HepG2 (cell line): ENCODE data around the gene PHIP. TPM values are rescaled to one million over a fixed set of nuclear protein-coding genes. Genes with fewer than 3 reads are reported as not detected.

Experiments
- BCL3 ChIP-seq: sonication (generic); formaldehyde crosslinking; IDR thresholded peaks from 2 replicates; pipeline ENCODE4 v1.5.1; 2020; ENCODE audit warnings: mild to moderate bottlenecking, missing genetic modification reagents, moderate library complexity
- ELK4 ChIP-seq: sonication (generic); formaldehyde crosslinking; IDR thresholded peaks from 2 replicates; pipeline ENCODE4 v1.9.0; 2021; ENCODE audit warnings: missing genetic modification reagents, borderline replicate concordance
- JUND ChIP-seq: sonication (generic); formaldehyde crosslinking; IDR thresholded peaks from 2 replicates; pipeline ENCODE4 v1.8.0; 2022; ENCODE audit warnings: mild to moderate bottlenecking, missing genetic modification reagents
- MLXIP ChIP-seq: sonication (generic); formaldehyde crosslinking; IDR thresholded peaks from 2 replicates; pipeline ENCODE4 v1.9.0; 2021; ENCODE audit warnings: missing genetic modification reagents, borderline replicate concordance
- SOX6 ChIP-seq, 2 experiments: fragments of 450-650 bp in 1 of 2; sonication (generic) in 1 of 2; formaldehyde crosslinking in 1 of 2; IDR thresholded peaks; 2 replicates each; pipeline versions ENCODE4 v1.4.0 to v1.6.1; 2017 to 2020; ENCODE audit warnings: antibody characterized with exemption in 1 of 2, mild to moderate bottlenecking in 1 of 2, missing genetic modification reagents in 1 of 2
- TBP ChIP-seq: sonication (generic); formaldehyde crosslinking; IDR thresholded peaks from 2 replicates; pipeline ENCODE4 v1.5.0; 2020; ENCODE audit warnings: missing genetic modification reagents
- TERF1 ChIP-seq: sonication (generic); formaldehyde crosslinking; IDR thresholded peaks from 2 replicates; pipeline ENCODE4 v1.8.0; 2022; ENCODE audit warnings: mild to moderate bottlenecking, missing genetic modification reagents, moderate library complexity
- polyA plus RNA-seq, 8 experiments: library from polyadenylated mRNA; depleted of rRNA in 3 of 8; stranded (reverse) in 7 of 8; unstranded in 1 of 8; fragments of >200 nt; fragmentation: Illumina TruSeq in 4 of 8; extraction: Trizol in 4 of 8; gene quantifications; 2 replicates each; pipeline versions ENCODE4 v1.2.1 to v1.2.3, GENCODE V29; 2011 to 2016; ENCODE audit warnings: low read depth in 4 of 8, missing spikeins in 1 of 8, mixed read lengths in 1 of 8; ENCODE audit not compliant: insufficient read depth in 1 of 8
- total RNA-seq, 5 experiments: library from RNA; depleted of rRNA; stranded (reverse); fragments of >200 nt; fragmentation: Illumina TruSeq; extraction: Trizol; gene quantifications; 2 replicates each; pipeline ENCODE4 v1.2.3, GENCODE V29; 2016; ENCODE audit warnings: low read depth in 1 of 5

PHIP gene
- total and polyA plus RNA-seq, 2 of the 13 experiments (the other 11 are each of a cell fraction or from before 2014, with no cell fraction given): 6.5 to 23.5 TPM

GRCh38 chr6:78953798-78954197, 124.3 kb downstream of the PHIP start (continued):
- TF ChIP-seq TBP (no peak), MLXIP (CRISPR knock-in tag) (no peak), BCL3 (CRISPR knock-in tag) (no peak), SOX6 (IDR thresholded peaks at IDR 0.05) (no peak), SOX6 (CRISPR knock-in tag; IDR thresholded peaks at IDR 0.05) (no peak), JUND (CRISPR knock-in tag) (no peak), ELK4 (CRISPR knock-in tag) (no peak), TERF1 (no peak)
